ENCODE data around the gene PUDP.

DNA sequence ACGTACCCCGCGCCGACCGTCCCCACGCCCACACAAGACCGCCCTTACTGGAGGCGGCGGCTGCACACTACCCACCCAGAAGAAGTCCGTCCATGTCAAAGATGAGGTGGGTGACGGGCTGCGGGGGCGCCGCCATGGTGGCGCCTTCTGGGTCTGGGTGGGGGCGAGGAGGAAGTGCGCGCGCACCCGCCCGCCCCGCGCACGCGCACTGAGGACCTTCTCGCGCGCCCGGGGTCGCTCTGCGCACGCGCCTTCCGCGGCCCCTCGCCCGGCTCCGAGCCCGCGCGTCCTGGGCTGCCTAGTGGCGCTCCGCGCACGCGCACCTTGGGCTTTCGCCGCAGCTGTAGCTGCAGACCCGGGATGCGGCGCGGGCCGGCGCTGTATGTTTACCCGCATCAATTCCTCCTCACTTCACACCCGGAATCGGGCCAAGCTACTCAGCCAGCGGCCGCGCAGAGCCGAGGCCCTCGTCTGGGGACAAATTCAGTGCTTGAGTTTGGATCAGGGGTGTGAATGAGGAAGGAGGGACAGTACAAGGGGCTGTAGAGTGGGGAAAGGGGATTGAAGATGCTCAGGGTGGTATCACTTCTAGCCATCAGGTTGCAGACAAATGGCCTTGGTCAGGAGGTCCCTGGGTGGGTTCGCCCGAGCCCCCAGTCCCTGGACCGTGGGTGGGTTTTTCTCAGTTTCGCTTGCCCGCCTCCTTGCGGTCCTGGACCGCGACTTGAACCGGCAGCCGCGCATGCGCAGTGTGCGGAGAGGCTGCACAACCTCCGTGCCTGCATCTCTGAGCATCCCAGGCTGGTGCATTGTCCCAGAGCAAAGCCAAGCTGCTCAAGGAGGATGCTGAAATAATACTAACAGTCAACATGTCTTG is at the start of gene PUDP:
- TF ChIP-seq, protein P1, sequence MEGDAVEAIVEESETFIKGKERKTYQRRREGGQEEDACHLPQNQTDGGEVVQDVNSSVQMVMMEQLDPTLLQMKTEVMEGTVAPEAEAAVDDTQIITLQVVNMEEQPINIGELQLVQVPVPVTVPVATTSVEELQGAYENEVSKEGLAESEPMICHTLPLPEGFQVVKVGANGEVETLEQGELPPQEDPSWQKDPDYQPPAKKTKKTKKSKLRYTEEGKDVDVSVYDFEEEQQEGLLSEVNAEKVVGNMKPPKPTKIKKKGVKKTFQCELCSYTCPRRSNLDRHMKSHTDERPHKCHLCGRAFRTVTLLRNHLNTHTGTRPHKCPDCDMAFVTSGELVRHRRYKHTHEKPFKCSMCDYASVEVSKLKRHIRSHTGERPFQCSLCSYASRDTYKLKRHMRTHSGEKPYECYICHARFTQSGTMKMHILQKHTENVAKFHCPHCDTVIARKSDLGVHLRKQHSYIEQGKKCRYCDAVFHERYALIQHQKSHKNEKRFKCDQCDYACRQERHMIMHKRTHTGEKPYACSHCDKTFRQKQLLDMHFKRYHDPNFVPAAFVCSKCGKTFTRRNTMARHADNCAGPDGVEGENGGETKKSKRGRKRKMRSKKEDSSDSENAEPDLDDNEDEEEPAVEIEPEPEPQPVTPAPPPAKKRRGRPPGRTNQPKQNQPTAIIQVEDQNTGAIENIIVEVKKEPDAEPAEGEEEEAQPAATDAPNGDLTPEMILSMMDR (IDR thresholded peaks at IDR 0.05) = no peak
- TF ChIP-seq POLR2AphosphoS5 (IDR thresholded peaks at IDR 0.05; ENCODE audit: insufficient read depth in 1 of 2, low read depth in 1 of 2) = peak in 1 of 2 donors; percentile 63
